Ovary (tissue), 9 donors: ENCODE results near the gene TERB1. TPM values are rescaled to one million over a fixed set of nuclear protein-coding genes. Genes with fewer than 3 reads are reported as not detected.

Experiments
- DNase-seq, 5 donors: peaks; one replicate each; pipeline ENCODE4 v3.0.0-alpha.2; 2019 to 2020
- H3K27ac ChIP-seq, 2 donors: fragments of 200-600 bp; one replicate each; pipeline versions ENCODE4 v1.5.1 to v1.8.0; 2019 to 2022
- H3K27me3 ChIP-seq: fragments of 200-600 bp; one replicate; pipeline ENCODE4 v1.8.0; 2022
- H3K36me3 ChIP-seq: fragments of 200-600 bp; sonication (generic); one replicate; pipeline ENCODE4 v1.5.1; 2019
- H3K4me1 ChIP-seq: one replicate; pipeline ENCODE4 v1.8.1; 2013; ENCODE audit warnings: mild to moderate bottlenecking, moderate library complexity; ENCODE audit not compliant: insufficient read depth
- H3K4me3 ChIP-seq: fragments of 200-600 bp; sonication (generic); one replicate; pipeline ENCODE4 v1.5.1; 2017
- H3K9me3 ChIP-seq, 2 donors: fragments of 200-600 bp in 1 of 2; sonication (generic) in 1 of 2; one replicate each; pipeline versions ENCODE4 v1.5.1 to v1.8.1; 2013 to 2019; ENCODE audit warnings: mild to moderate bottlenecking in 1 of 2, moderate library complexity in 1 of 2
- EP300 ChIP-seq: sonication (generic); formaldehyde crosslinking; IDR thresholded peaks from one replicate; pipeline ENCODE4 v1.6.1; 2017; ENCODE audit warnings: antibody characterized with exemption
- POLR2A ChIP-seq: fragments of 450-650 bp; IDR thresholded peaks from one replicate; pipeline ENCODE4 v1.6.1; 2017; ENCODE audit warnings: antibody characterized with exemption, mild to moderate bottlenecking, moderate library complexity
- WGBS, 3 donors: extraction: QIAGEN DNeasy Blood & Tissue Kit in 1 of 3; methylation state at CpG; one replicate each; pipeline versions ENCODE4 v1.1.5 to v1.1.7; 2013 to 2017; 5-methylcytosine and 5-hydroxymethylcytosine counted together
- intact Hi-C, 4 donors: fragments of 100-400 bp; cut with DNase I; formaldehyde crosslinking; loops; one replicate each; pipeline versions ENCODE4 v1.11.0 to v1.15.1; 2022 to 2023
- polyA plus RNA-seq, 2 donors: library from polyadenylated mRNA; stranded (reverse); fragments of 200-250 nt in 1 of 2; fragments of 350-450 nt in 1 of 2; fragmentation: Illumina TruSeq in 1 of 2; extraction: RNeasy Lipid Tissue Mini Kit (QIAGEN cat#74804) in 1 of 2; gene quantifications; one replicate each; pipeline ENCODE4 v1.2.3, GENCODE V29; 2013 to 2014
- total RNA-seq, 7 donors: library from RNA; depleted of rRNA in 2 of 7; stranded (reverse); fragments of >200 nt in 2 of 7; fragmentation: NEBNext Ultra II Directional in 3 of 7; extraction: Animal tissue kit (Norgen Biotek cat#: 25700) in 3 of 7; gene quantifications; one replicate each; pipeline versions ENCODE4 v1.1.0 to v1.2.4, GENCODE V29; 2016 to 2023
- TF ChIP-seq, protein P1 (sequence below), 3 donors: fragments of 450-650 bp in 2 of 3; fragments of 200-600 bp in 1 of 3; IDR thresholded peaks; one replicate each; pipeline versions ENCODE4 v1.5.1 to v1.8.0; 2016 to 2022; ENCODE audit warnings: antibody characterized with exemption in 3 of 3, mild to moderate bottlenecking in 1 of 3
- donor health status: DM: no; HTN: no; CAD: no; lungs with moderate emphysema.
- donor health status: DM: no; HTN: no; CAD: no.
- donor health status: Bipolar disorder and iron deficiency.
- donor health status: DM: yes; HTN: yes; CAD: no.
- donor health status: DM: no; HTN: no; CAD: no.
- donor health status: DM: yes; HTN: yes; CAD: no.

The TERB1 gene
- total and polyA plus RNA-seq, 9 donors = 0.04 to 0.50 (median 0.31) TPM; not detected in 5

DNA sequence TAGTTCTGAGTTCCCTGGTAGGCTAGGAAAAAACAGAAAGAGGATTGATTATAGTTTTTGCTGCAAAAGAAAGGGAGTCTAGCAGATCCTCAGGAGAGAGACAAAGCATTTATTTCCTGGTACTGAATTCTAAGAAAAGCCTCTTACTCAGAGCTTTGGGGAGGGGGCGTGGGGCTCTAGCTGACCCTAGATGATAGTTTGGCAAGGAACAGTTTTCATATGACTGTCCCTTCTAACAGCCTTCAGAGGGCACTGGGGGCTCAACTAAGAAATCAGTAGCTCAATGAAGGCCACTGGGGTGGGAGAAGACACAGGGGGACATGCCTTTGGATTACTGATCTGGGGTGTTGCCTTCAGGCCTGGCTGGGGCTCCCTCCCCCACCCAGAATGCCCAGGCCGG is 46.8 kb upstream of the TERB1 start:
- no peaks in the 10 kb centered on the region for H3K9me3 ChIP-seq
- H3K27ac ChIP-seq = no peak overlapping the region
- H3K4me3 ChIP-seq = no peak overlapping the region
- intact Hi-C loops = no loop called here
- no peaks in the 10 kb centered on the region for H3K36me3 ChIP-seq
- no peak for DNase-seq
- H3K4me1 ChIP-seq = peaks cover 7% of the 10 kb centered on the region
- no peaks in the 10 kb centered on the region for H3K27me3 ChIP-seq
- WGBS, 3 donors = 76 to 84% (median 80%) methylated on average over 2 of the region's 2 CpGs
- no peak for TF ChIP-seq POLR2A
- TF ChIP-seq, protein P1, sequence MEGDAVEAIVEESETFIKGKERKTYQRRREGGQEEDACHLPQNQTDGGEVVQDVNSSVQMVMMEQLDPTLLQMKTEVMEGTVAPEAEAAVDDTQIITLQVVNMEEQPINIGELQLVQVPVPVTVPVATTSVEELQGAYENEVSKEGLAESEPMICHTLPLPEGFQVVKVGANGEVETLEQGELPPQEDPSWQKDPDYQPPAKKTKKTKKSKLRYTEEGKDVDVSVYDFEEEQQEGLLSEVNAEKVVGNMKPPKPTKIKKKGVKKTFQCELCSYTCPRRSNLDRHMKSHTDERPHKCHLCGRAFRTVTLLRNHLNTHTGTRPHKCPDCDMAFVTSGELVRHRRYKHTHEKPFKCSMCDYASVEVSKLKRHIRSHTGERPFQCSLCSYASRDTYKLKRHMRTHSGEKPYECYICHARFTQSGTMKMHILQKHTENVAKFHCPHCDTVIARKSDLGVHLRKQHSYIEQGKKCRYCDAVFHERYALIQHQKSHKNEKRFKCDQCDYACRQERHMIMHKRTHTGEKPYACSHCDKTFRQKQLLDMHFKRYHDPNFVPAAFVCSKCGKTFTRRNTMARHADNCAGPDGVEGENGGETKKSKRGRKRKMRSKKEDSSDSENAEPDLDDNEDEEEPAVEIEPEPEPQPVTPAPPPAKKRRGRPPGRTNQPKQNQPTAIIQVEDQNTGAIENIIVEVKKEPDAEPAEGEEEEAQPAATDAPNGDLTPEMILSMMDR (IDR thresholded peaks at IDR 0.05) = no peak
- TF ChIP-seq EP300 = no peak

DNA sequence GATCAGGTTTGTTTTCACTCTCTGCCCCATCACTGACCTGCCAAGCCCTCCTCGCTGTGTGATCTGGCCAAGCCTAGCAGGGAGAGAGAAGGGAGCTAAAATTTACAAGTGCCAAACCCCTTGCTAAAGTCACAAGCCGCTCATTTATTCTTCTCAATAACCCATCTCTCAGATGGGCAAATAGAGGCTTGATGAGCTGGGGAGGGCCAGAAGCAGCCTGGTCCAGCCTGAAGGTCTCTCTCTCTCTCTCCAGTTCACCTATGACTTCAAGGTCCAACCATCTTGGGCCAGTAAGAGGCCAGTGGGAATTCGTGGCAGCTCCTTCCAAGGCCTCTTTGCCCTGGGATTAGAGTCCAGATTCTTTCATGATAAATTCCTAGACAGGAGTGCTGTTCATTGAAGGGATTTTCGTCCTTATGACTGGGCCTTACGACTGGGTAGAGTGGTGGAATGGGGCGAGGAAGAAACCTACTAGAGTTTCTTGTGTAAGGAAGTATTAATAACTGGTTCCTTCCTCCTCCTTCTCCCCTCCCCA is 46.2 kb upstream of the TERB1 start:
- TF ChIP-seq, protein P1 (IDR thresholded peaks at IDR 0.05) = no peak
- no peak for TF ChIP-seq EP300

DNA sequence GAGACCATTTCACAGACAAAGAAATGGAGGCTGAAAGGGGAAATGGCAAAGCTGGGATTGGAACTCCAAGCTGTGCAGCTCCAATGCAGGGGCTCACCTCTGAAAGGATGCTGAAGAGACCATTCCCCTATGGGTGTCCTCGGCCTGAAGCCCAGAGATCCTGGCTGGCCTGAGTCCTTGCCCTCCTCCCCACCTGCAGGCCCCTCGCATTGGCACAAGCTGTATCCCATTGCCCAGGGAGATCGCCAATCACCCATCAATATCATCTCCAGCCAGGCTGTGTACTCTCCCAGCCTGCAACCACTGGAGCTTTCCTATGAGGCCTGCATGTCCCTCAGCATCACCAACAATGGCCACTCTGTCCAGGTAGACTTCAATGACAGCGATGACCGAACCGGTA is 45.4 kb upstream of the TERB1 start:
- TF ChIP-seq EP300 = no peak
- TF ChIP-seq, protein P1 (IDR thresholded peaks at IDR 0.05) = no peak
- no peak for TF ChIP-seq POLR2A
- Histone ChIP-seq H3K36me3 (no peaks in the 10 kb centered on the region), H3K4me1 (peaks cover 7% of the 10 kb centered on the region), H3K27me3 (no peaks in the 10 kb centered on the region), H3K27ac (no peak overlapping the region), H3K4me3 (no peak overlapping the region), H3K9me3 (no peaks in the 10 kb centered on the region)
- no peak for DNase-seq
- 93 to 95% (median 95%) methylated on average over 6 of the region's 6 CpGs for WGBS, 3 donors
- intact Hi-C loops = no loop called here

More for the DNA sequence above, 46.2 kb upstream of the TERB1 start:
- WGBS, 3 donors = 72 to 83% (median 77%) methylated on average over 6 of the region's 6 CpGs
- Histone ChIP-seq H3K27me3 (no peaks in the 10 kb centered on the region), H3K36me3 (no peaks in the 10 kb centered on the region), H3K4me1 (peaks cover 7% of the 10 kb centered on the region), H3K4me3 (no peak overlapping the region), H3K9me3 (no peaks in the 10 kb centered on the region), H3K27ac (no peak overlapping the region)
- DNase-seq = no peak
- intact Hi-C loops = no loop called here

DNA sequence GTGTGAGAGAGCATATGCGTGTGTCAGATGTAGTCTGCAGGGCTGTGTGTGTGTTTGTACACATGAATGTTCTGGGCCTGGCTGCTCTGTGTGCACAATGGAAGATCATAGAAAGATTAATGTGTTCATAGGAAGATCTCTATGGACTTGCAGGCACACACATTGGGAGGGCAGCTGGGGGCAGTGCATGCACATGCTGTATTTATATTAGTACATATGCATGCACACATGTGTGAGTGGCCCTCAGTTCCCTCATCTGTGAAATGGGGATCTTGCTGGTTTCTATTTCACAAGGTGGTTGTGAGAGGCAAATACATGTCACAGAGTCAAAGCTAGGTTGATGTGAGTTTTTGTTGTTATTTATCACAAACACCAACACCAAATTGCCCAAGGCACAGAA is 44.9 kb upstream of the TERB1 start:
- H3K27me3 ChIP-seq = no peaks in the 10 kb centered on the region

DNA sequence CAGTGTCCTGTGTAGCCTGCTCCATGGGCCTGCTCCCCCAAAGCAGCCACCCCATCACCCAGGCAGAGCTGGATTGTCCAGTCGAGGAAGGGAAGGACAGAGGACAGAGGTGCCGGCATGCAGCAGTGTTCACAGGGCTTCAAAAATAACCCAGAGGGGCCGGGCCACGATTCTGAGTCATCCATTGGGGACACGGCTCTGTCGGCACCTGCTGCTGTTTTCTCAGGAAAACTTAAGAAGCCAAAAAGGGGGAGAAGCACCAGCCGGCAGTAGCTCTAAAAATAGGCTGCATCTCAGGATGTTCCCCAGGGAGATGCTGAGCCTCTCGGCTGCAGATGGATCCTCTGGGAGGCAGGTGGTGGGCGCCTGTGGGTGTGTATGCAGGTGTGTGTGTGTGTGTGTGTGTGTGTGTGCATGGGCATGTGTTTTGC is 44.4 kb upstream of the TERB1 start:
- H3K4me3 ChIP-seq = no peak overlapping the region
- H3K4me1 ChIP-seq = peaks cover 7% of the 10 kb centered on the region
- H3K36me3 ChIP-seq = no peaks in the 10 kb centered on the region
- intact Hi-C loops = no loop called here
- TF ChIP-seq, protein P1 (IDR thresholded peaks at IDR 0.05) = no peak
- no peaks in the 10 kb centered on the region for H3K27me3 ChIP-seq
- no peak overlapping the region for H3K27ac ChIP-seq
- 37 to 47% (median 44%) methylated on average over 9 of the region's 9 CpGs for WGBS, 3 donors
- H3K9me3 ChIP-seq = no peaks in the 10 kb centered on the region
- DNase-seq = peak in 1 of 5 donors; percentile 7

More for the DNA sequence above, 44.9 kb upstream of the TERB1 start:
- H3K4me1 ChIP-seq = peaks cover 7% of the 10 kb centered on the region
- H3K4me3 ChIP-seq = no peak overlapping the region
- TF ChIP-seq POLR2A = no peak
- intact Hi-C loops = no loop called here
- no peaks in the 10 kb centered on the region for H3K9me3 ChIP-seq
- peak in 1 of 5 donors; percentile 1 for DNase-seq
- H3K36me3 ChIP-seq = no peaks in the 10 kb centered on the region
- H3K27ac ChIP-seq = no peak overlapping the region
- 87 to 96% (median 91%) methylated on average over 1 of the region's 1 CpG for WGBS, 3 donors
